Coronary artery (tissue), 2 donors: Measurements from ENCODE around the gene CFTR.

Experiments used
- DNase-seq: peaks from one replicate; pipeline ENCODE4 v3.0.0-alpha.2; 2017; ENCODE audit warnings: low spot score
- H3K27ac ChIP-seq, 2 donors: fragments of 200-600 bp; sonication (generic); one replicate each; pipeline ENCODE4 v1.5.1; 2016 to 2019
- H3K4me3 ChIP-seq: fragments of 200-600 bp; sonication (generic); 2 replicates; pipeline ENCODE4 v1.5.1; 2016; ENCODE audit warnings: mild to moderate bottlenecking, moderate library complexity
- CTCF ChIP-seq: fragments of 200-600 bp; sonication (generic); IDR thresholded peaks from one replicate; pipeline ENCODE4 v1.5.1; 2019; ENCODE audit warnings: antibody characterized with exemption

Gene CFTR

DNA sequence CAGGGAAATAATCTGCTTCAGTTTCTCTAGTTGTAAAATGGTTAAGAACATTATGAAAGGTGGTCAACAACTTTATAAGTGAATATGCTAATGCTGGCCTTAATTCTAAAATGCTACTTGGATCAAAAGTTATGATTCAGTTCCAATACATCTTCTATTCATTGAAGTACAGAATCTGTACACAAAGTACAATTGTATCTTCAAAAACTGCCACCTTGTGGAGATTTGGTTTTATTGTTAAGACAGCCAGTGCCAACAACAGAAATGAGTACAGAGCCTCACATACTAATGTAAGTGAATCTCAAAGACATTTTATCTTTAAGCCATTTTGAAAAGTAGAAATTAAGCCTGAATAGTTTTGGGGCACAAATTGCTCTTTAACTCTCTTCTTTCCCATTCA is 194.0 kb downstream of the CFTR start:
- no peak overlapping the region for H3K27ac ChIP-seq
- no peak overlapping the region for H3K4me3 ChIP-seq
- TF ChIP-seq CTCF: no peak
- DNase-seq: no peak

- Histone ChIP-seq H3K27ac (no peak overlapping the region), H3K4me3 (no peak overlapping the region)
- no peak for TF ChIP-seq CTCF
- no peak for DNase-seq
Measured at GRCh38 chr7:117674617-117675016, 194.8 kb downstream of the CFTR start.

DNA sequence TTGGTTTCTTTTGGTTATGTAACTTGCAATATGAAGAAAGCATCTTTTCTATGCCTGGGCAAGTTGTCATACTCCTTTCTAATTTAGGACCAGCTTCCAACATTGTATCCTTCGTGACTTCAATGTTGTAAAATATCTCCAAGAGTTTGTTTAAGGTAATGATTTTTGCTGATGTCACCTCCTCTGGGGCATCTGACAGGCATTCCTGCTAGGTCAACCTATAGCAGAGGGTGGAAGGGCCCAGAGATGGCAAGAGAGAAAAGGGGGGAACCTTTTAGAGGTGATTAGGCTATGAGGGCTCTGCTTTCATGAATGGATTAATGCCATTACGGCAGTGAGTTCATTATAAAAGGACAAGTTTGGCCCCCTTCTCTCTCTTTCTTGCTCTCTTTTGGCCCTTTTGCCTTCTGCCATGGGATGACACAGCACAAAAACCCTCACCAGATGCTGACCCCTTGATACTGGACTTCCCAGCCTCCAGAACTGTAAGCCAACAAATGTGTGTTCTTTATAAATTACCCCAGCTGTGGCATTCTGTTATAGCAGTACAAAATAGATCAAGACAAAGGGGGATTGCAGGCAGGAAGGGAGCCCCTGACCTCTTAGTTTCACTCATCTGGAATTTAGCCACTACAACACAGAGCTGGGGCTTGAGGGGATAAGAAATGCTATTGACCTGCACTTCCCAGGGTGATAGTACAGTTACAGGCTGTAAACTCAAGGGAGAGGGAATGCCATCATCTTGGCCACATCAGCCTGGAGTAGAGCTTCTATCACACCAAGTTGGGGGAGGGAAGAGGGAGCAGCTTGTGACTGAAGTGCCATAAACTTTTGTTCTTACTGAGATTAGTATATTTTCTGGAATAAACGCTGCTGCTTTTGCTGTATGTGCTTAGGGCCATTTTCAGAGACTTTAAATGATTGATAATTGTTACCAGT is 195.9 kb downstream of the CFTR start:
- Histone ChIP-seq H3K4me3 (no peak overlapping the region), H3K27ac (no peak overlapping the region)
- no peak for TF ChIP-seq CTCF
- DNase-seq: no peak

DNA sequence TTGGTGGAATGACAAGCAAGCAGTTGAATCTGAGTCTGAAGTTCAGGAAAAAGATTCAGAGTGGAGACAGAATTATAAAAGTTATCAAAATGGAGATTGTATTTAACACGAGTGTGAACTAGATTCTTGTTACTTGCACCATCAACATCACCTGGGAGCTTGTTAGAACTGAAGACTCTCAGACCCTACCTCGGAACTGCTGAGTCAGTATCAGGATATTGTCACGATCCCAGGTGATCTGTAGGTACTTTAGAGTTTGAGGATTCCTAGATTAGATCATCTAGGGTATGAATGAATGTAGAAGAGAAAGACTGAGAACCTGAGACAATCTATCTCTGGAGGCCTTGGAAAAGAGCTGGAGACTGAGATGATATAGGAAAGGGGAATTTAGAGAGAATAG is 199.3 kb downstream of the CFTR start:
- no peak overlapping the region for H3K27ac ChIP-seq
- no peak overlapping the region for H3K4me3 ChIP-seq
- DNase-seq: no peak
- TF ChIP-seq CTCF: no peak

GRCh38 chr7:117682681-117683385 is 203.0 kb downstream of the CFTR start:
- DNase-seq: no peak
- H3K4me3 ChIP-seq: no peak overlapping the region
- no peak overlapping the region for H3K27ac ChIP-seq
- no peak for TF ChIP-seq CTCF

DNA sequence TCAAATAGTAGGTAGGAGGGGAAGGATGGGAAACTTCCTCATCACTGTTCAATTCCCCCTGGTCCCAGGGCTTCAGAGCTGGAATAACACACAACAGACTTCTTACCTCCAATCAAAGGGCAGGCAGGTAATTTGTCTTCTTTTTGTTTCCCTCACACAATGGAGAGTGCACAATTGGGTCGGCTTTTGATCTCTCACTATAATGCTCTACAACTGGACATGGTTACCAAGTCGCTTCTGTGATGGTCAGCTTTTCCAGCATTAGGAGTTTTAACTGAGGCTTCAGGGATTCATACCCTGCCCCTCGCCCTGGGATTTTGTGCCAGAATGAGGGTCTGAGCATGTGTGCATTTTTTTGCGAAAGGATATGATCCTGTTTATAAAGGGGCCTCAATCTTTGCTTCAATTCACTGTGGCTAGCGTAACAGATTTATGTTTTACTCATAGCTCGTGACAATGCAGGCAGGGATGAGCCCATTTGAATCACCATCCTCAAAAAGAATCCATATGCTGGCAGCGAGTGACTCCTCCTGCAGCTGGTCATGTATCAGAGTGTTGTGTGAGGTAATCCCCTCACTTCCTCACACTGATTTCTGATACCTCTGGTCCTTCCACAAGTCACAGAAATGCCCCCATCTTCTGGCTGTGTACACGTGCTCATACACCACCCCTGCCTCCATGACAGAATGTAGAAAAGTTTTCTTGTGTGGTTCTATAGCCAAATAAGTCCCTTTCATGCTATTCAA is 203.8 kb downstream of the CFTR start:
- TF ChIP-seq CTCF: no peak
- no peak overlapping the region for H3K4me3 ChIP-seq
- DNase-seq: no peak
- H3K27ac ChIP-seq: no peak overlapping the region
